GM18907 (cell line): ENCODE results near the gene IRF7.

ENCODE experiments used
- ATAC-seq: cut with Tn5 transposase; IDR thresholded peaks from one replicate; pipeline ENCODE4 v1.9.1; 2021; ENCODE audit warnings: mild to moderate bottlenecking, moderate library complexity; ENCODE audit not compliant: unreplicated experiment

Gene IRF7

GRCh38 chr11:641806-642370, 26.1 kb upstream of the IRF7 start:
- ATAC-seq, result no peak

GRCh38 chr11:640021-640706, 24.4 kb upstream of the IRF7 start:
- no peak for ATAC-seq

- ATAC-seq, result no peak
Measured at GRCh38 chr11:639332-639955, 23.7 kb upstream of the IRF7 start.

- no peak for ATAC-seq
Measured at GRCh38 chr11:638631-639331, 23.0 kb upstream of the IRF7 start.

GRCh38 chr11:637593-638521, 22.1 kb upstream of the IRF7 start:
- no peak for ATAC-seq

GRCh38 chr11:637333-637592, 21.5 kb upstream of the IRF7 start:
- no peak for ATAC-seq

GRCh38 chr11:636511-637332, 21.0 kb upstream of the IRF7 start, which contains the start of gene DRD4:
Gene DRD4 (plus strand): TSS chr11:637269. CDS start chr11:637305, 36 bp downstream.
- no peak for ATAC-seq

- ATAC-seq, result no peak
Measured at GRCh38 chr11:635945-636510, 20.3 kb upstream of the IRF7 start.

- ATAC-seq, result no peak
Measured at GRCh38 chr11:630871-631270, 15.1 kb upstream of the IRF7 start.

GRCh38 chr11:629237-629583, 13.5 kb upstream of the IRF7 start:
- no peak for ATAC-seq

- ATAC-seq, result no peak
Measured at GRCh38 chr11:628056-628455, 12.3 kb upstream of the IRF7 start.

GRCh38 chr11:627308-627576, 11.5 kb upstream of the IRF7 start:
- no peak for ATAC-seq

- ATAC-seq, result no peak
Measured at GRCh38 chr11:626475-627307, 10.9 kb upstream of the IRF7 start, which contains the start of gene SCT. Gene SCT (minus strand): TSS chr11:627181. CDS start chr11:627143, 38 bp downstream.

- no peak for ATAC-seq
Measured at GRCh38 chr11:625636-626268, 10.0 kb upstream of the IRF7 start.

GRCh38 chr11:624705-625635, 9.2 kb upstream of the IRF7 start, which contains the start of gene CDHR5:
Gene CDHR5 (minus strand): TSS chr11:624955. CDS start chr11:624902, 53 bp downstream.
- ATAC-seq, result no peak

GRCh38 chr11:623999-624704, 8.4 kb upstream of the IRF7 start:
- ATAC-seq, result no peak

GRCh38 chr11:623349-623869, 7.7 kb upstream of the IRF7 start:
- no peak for ATAC-seq
